ENCODE results near the gene CAMK1.

Gene CAMK1

DNA sequence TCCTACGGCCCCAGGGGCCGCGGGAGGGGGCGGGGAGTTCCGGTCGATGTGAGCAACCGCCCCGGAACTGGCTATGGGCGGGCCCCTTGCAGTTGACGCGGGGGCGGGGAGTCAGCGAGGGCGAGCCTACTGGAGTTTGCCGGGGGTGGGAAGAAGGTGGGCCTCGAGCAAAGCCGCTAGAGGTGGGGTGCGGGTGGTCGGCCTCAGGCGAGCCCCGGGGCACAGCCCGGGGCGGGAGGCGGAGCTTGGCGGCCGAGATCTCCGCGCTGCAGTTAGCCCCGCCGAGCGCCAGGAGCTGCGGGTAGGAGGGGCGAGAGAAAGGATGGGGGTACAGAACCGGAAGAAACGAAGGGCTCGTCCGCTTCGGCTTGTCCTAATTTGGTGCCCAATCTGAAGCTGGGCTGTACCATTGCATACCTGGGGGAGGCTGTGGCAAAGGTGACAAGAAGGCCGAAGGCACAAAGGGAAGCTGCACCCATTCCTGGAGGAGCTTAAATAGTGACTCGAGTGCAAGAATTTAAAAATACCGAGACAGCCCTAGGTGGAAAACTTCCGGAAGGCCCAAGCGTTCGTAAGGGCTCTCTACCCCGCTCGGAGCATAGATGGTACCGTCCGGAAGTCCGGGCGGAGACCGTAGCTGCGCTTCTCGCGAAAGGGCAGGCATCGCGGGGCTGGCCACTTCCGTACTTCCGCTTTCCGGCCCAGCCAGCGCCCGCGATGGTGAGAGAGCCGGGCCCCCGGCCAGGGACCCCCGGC is 22.8 kb upstream of the CAMK1 start, which contains the start of the genes ARPC4 and TADA3:
Gene ARPC4, plus strand, starts transcription at position 678 of the 756 bp plus-strand sequence. Its CDS starts 40 bp downstream, at position 718.
Gene TADA3, minus strand, starts transcription at position 69 of the 756 bp plus-strand sequence. CDS start 1,007 bp downstream, outside the sequence.
- DNase-seq (ENCODE audit: low read depth) = peak; percentile 98

DNA sequence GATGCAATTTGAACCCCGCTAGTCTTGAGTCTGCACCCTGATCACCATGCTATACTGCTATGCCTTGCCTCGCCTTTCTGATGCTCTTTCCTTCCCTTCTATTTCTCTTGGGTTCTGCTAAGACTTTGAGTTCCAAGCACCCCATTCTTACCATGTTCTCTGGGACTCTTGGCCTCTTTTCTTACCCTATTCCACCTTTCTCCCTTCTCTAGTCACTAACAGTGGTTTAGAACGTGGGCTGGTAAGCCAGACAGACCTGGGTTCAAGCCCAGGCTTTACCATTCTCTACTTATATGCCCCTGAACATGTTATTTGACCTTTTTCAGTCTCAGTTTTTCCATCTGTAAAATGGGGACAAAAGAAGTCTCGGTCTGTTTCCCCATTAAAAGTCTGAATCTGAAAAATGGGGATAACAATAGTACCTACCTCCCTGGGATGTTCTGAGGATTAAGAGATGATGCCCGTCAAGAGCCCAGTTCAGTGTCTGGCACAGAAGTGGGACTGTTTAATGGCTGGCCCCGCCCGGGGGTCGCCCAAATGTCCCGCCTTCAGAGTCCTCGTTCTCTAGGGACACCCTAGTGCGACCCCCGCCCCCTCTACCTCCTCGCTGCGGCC is 22.1 kb upstream of the CAMK1 start:
- DNase-seq (ENCODE audit: low read depth) = no peak

GRCh38 chr3:9791127-9791526 is 21.4 kb upstream of the CAMK1 start:
- DNase-seq (ENCODE audit: low read depth) = no peak

- no peak for DNase-seq (ENCODE audit: low read depth)
These were observed 18.0 kb upstream of the CAMK1 start for GRCh38 chr3:9787714-9788113.

DNA sequence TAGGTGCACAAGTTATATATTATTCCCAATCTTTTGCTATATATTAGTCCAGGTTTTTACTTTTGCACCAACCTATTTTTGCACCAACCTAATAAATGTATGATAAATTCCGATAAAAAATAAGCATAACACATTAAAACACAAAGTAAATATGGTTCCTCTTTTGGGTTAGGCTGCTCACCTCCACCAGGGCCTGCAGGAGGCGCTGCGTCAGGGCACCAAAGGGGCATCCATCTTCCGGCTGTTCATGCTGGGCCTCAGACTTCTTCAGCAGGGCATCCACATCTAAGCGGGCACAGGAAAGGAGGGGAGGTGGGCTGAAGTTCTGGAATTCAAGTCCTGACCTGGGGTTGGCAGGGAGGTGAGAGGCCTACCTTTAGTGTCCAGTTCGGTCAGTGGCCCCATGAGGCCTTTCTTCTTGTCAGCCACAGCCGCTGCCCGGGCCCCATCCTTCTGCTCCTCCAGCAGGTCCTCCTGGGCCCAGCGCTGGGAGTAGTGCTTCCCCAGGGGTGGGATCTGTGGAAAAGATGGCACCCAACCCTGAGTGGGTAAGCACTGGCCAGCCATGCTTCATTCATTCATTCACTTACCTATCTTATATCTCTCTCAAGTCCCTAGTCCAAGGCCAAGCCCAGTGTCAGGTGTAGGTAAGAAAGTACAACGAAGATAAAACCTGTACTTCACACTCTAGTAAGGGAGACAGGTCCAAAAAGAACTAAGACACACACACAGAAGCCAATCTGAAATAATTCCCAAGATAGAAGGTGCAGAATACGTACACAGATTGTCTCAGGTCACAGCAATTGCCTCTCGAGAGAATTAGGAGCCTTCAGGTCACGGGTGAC is 17.3 kb upstream of the CAMK1 start:
- no peak for DNase-seq (ENCODE audit: low read depth)

DNA sequence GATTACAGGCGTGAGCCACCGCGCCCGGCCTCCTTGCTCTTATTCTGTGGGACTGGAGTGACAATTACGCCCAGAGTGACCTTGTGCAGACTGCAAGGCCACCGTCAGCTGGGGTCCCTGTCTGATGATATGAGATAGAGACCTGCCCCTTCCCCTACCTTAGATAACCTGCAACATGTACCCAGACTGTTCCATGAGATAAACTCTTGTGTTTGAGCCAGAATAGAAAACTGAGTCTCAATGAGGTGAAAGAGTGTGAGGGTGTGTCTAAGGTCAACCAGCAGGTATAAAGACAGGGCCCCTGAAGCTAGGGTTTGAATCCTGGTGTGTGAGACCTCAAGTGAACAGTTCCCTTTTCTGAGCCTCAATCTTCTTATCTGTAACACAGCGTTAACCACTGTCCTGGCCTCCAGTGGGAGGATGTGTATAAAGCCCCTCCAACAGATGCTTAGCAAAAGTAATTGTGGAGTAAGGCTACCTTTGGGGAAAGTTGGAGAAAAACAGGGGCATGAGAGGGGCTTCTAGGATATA is 16.5 kb upstream of the CAMK1 start:
- no peak for DNase-seq (ENCODE audit: low read depth)

DNA sequence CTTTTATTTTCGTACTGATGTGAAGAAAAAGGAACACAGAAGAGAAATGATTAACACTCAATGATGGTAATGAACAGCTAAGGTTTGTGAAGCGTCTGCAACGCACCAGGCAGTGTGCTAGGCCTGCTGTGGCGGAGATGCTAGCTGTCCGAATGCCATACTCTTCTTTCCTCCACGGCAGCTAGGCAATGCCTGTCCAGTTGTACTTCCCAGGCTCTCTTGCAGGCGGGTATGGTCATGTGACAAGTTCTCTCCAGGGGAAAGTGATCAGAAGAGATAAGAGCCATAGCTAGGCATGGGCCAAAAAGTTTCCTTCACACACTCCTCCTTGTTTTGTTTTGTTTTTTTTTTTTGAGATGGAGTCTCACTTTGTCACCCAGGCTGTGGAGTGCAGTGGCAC is 15.9 kb upstream of the CAMK1 start:
- DNase-seq (ENCODE audit: low read depth) = no peak

GRCh38 chr3:9784965-9785364 is 15.2 kb upstream of the CAMK1 start:
- no peak for DNase-seq (ENCODE audit: low read depth)

DNA sequence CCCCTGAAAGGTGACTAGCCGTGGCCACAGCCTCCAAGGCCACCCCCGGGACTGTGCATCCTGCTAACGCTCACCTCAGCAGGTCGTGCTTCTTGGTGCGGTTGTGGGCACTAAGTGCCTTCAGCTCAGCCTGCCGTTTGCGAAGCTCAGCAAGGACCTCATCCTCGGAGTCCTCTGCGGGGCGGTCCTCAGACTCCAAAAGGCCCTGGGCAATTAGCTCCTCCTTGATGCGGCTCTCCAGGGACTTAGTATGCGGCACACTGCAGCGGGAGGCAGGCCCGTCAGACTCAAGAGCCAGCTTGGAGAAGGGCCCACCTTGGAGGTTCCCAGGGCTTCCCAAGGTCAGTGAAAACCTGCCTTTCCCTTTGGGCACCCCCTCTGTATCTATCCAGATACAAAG is 14.2 kb upstream of the CAMK1 start:
- DNase-seq (ENCODE audit: low read depth) = no peak

GRCh38 chr3:9782770-9783169 is 13.0 kb upstream of the CAMK1 start:
- DNase-seq (ENCODE audit: low read depth) = no peak

- DNase-seq (ENCODE audit: low read depth) = no peak
These were observed 12.3 kb upstream of the CAMK1 start for GRCh38 chr3:9781978-9782603.

GRCh38 chr3:9781551-9781950 is 11.8 kb upstream of the CAMK1 start:
- no peak for DNase-seq (ENCODE audit: low read depth)

DNA sequence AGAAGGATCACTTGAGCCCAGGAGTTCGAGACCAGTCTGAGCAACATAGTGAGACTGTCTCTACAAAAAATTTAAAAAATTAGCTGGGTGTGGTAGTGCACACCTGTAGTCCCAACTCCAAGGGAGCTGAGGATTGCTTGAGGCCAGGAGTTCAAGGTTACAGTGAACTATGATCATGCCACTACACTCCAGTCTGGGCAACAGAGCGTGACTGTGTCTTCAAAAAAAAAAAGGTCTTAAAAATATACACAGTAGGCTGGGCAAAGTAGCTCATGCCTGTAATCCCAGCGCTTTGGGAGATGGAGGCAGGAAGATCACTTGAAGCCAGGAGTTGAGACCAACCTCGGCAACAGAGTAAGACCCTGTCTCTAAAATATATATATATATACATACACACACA is 11.2 kb upstream of the CAMK1 start:
- no peak for DNase-seq (ENCODE audit: low read depth)

DNA sequence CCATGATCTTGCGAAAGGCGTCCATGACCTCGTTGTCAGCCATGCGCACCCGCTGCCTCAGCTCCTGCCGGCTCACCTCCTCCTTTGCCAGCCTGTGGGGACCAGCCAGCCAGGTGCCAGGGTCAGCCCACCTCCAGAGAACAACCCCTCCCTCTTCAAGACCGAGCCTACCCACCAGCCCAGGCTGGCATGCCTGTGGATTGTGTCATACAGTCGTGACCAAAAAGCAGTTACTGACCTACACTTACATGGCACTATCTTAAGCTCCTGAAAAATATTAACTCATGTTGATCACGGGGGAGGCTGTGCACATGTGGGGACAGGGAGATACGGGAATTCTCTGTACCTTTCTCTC is 10.7 kb upstream of the CAMK1 start:
- no peak for DNase-seq (ENCODE audit: low read depth)

DNA sequence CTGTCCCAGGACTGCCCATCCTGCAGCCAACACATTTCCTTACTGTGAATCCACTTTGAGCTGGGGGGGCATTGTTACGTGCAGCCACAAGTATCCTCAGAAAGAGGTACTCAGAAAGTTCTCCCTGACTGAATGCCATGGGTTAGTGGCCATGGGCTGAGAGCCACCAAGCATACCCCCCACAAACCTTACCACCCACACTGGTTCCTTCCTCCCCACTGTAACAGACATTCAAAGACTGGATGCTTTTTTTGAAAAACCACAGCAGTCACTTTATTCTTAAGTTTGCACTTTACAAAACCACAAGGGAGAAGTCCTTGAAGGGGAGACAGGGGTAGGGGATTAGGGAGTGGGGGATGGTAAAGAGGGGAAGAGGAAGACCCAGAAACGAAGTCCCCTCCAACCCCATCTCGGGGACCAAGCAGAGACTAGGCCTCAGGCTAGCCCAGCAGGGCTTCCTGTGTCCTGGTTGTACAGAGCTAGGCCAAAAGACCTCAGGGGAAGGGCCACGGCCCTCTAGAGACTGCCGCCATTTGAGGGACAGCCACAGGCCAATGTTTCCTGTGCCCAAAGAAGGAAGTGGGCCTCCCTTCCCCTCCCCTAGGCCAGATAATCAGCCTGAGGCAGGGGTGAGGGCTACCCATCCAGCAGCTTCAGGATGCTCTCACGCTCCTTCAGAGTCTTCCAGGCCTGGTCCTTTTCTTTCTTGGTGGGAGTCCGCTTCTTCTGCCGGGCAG is 10.1 kb upstream of the CAMK1 start:
- DNase-seq (ENCODE audit: low read depth) = no peak

DNA sequence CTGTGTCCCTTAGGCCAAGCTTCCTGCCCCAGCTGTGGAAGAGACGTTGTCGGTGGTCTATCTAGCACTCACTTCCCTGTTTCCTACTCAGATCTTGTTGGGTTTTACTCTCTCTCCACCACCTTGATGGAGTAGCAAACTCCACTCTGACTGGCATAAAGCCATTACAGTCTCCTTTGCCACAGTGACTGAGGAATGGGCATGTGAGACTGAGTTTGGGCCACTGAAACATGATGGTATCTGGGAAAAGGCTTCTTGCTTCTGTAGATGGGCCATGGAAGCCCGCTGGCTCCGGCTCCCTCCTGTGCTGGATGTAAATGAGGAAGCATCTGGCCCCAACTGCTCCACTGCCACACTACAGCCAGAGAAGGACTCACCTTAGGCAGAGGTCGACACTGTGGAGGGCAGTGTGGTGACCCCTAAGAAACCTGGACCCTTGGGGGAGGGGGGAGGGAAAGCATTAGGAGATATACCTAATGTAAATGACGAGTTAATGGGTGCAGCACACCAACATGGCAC is 9.4 kb upstream of the CAMK1 start:
- DNase-seq (ENCODE audit: low read depth) = no peak

- peak; percentile 23 for DNase-seq (ENCODE audit: low read depth)
These were observed 8.7 kb upstream of the CAMK1 start for GRCh38 chr3:9778143-9779074.

GRCh38 chr3:9777694-9778021 is 7.9 kb upstream of the CAMK1 start:
- DNase-seq (ENCODE audit: low read depth) = no peak

GRCh38 chr3:9776896-9777693 is 7.3 kb upstream of the CAMK1 start:
- no peak for DNase-seq (ENCODE audit: low read depth)

Measured in HS-5 (cell line).